H1 (cell line): ENCODE data around the gene RBM34. TPM values are rescaled to one million over a fixed set of nuclear protein-coding genes. Genes with fewer than 3 reads are reported as not detected.
A peak's percentile ranks its signal among the peaks of the same experiment; 100 is the strongest.

Source experiments
- CTCF ChIA-PET: fragments of 300-600 bp; sonication (Branson Sonifier 250); formaldehyde crosslinking; loops from one replicate; lab custom pipeline; 2021; ENCODE audit not compliant: partially characterized antibody; lab: Charles Lee
- POLR2A ChIA-PET: fragments of 300-600 bp; sonication (Branson Sonifier 250); formaldehyde crosslinking; loops from one replicate; lab custom pipeline; 2021; ENCODE audit warnings: inconsistent platforms; ENCODE audit not compliant: partially characterized antibody; lab: Charles Lee
- DNase-seq, 2 experiments: peaks; one replicate each; pipeline versions ENCODE4 v3.0.0 to v3.0.0-alpha.2; 2010 to 2022; ENCODE audit warnings: low spot score in 2 of 2, low read depth in 1 of 2, mixed read lengths in 1 of 2
- FAIRE-seq: peaks from 2 replicates; lab custom pipeline; 2011; peaks lifted over from hg19 to GRCh38; lab: Jason Lieb, UNC
- H2AFZ ChIP-seq: 2 replicates; pipeline ENCODE4 v1.8.1; 2012; ENCODE audit warnings: low read length, inconsistent platforms
- H2AK5ac ChIP-seq: 2 replicates; pipeline ENCODE4 v1.6.1; 2013; ENCODE audit warnings: low read depth, low read length
- H2BK120ac ChIP-seq: replicated peaks from 2 replicates; pipeline ENCODE3; 2013; ENCODE audit warnings: low read depth, low read length, inconsistent platforms
- H2BK12ac ChIP-seq: 2 replicates; pipeline ENCODE4 v1.6.1; 2013; ENCODE audit warnings: low read depth, low read length
- H2BK15ac ChIP-seq: 2 replicates; pipeline ENCODE4 v1.6.1; 2013; ENCODE audit warnings: low read length
- H2BK20ac ChIP-seq: 2 replicates; pipeline ENCODE4 v1.6.1; 2013; ENCODE audit warnings: low read length
- H2BK5ac ChIP-seq: 2 replicates; pipeline ENCODE4 v1.6.1; 2013; ENCODE audit warnings: low read depth, low read length
- H3K14ac ChIP-seq: 2 replicates; pipeline ENCODE4 v1.6.1; 2013; ENCODE audit warnings: inconsistent platforms; ENCODE audit not compliant: insufficient read length
- H3K18ac ChIP-seq: 2 replicates; pipeline ENCODE4 v1.6.1; 2013; ENCODE audit warnings: low read length; ENCODE audit errors: extremely low read depth
- H3K23ac ChIP-seq: 2 replicates; pipeline ENCODE4 v1.6.1; 2013; ENCODE audit warnings: inconsistent platforms; ENCODE audit not compliant: insufficient read length
- H3K23me2 ChIP-seq: 2 replicates; pipeline ENCODE4 v1.6.1; 2013; ENCODE audit warnings: low read depth, low read length
- H3K27ac ChIP-seq: 2 replicates; pipeline ENCODE4 v1.6.1; 2011; ENCODE audit warnings: low read depth, low read length, inconsistent platforms
- H3K27me3 ChIP-seq, 4 experiments: replicated peaks in 1 of 4; 1 replicate in 1 of 4; 2 replicates in 3 of 4; pipeline versions ENCODE4 v1.6.1 to v1.8.1; 2011 to 2013; ENCODE audit warnings: low read length in 3 of 4, mild to moderate bottlenecking in 3 of 4, inconsistent platforms in 2 of 4, mixed read lengths in 2 of 4, moderate library complexity in 1 of 4; ENCODE audit not compliant: control insufficient read depth in 3 of 4, insufficient read depth in 3 of 4; ENCODE audit errors: extremely low read depth in 1 of 4
- H3K36me3 ChIP-seq, 4 experiments: 2 replicates each; pipeline versions ENCODE4 v1.6.1 to v1.8.1; 2011 to 2013; ENCODE audit warnings: mild to moderate bottlenecking in 4 of 4, low read length in 3 of 4, moderate library complexity in 2 of 4, control low read depth in 1 of 4, inconsistent platforms in 1 of 4; ENCODE audit not compliant: insufficient read depth in 4 of 4, control insufficient read depth in 2 of 4
- H3K4ac ChIP-seq: replicated peaks from 2 replicates; pipeline ENCODE3; 2013; ENCODE audit warnings: low read length, low read depth, mixed read lengths, inconsistent platforms; ENCODE audit not compliant: insufficient read length
- H3K4me1 ChIP-seq, 4 experiments: replicated peaks in 1 of 4; 1 replicate in 1 of 4; 2 replicates in 3 of 4; pipeline versions ENCODE4 v1.6.1 to v1.8.1; 2011 to 2013; ENCODE audit warnings: low read length in 3 of 4, inconsistent platforms in 2 of 4, mixed read lengths in 1 of 4; ENCODE audit not compliant: insufficient read depth in 4 of 4, control insufficient read depth in 3 of 4
- H3K4me2 ChIP-seq, 2 experiments: 2 replicates each; pipeline versions ENCODE4 v1.6.1 to v1.8.1; 2011 to 2013; ENCODE audit warnings: low read depth in 2 of 2, low read length in 2 of 2, control low read depth in 1 of 2, inconsistent platforms in 1 of 2, mild to moderate bottlenecking in 1 of 2; ENCODE audit not compliant: insufficient read depth in 1 of 2
- H3K4me3 ChIP-seq, 4 experiments: fragments of 200-600, 300-600 bp in 1 of 4; sonication (generic), shearing (Covaris generic), sonication (Bioruptor Twin) in 1 of 4; 2 replicates each; pipeline versions ENCODE4 v1.5.1 to v1.8.1; 2011 to 2016; ENCODE audit warnings: low read length in 4 of 4, low read depth in 3 of 4, control low read depth in 2 of 4, inconsistent platforms in 2 of 4, mild to moderate bottlenecking in 2 of 4, mixed read lengths in 1 of 4, moderate library complexity in 1 of 4; ENCODE audit not compliant: insufficient read depth in 2 of 4; ENCODE audit errors: extremely low read depth in 1 of 4
- H3K56ac ChIP-seq: replicated peaks from 2 replicates; pipeline ENCODE3; 2013; ENCODE audit warnings: low read depth, mild to moderate bottlenecking, mixed read lengths, low read length, inconsistent platforms; ENCODE audit not compliant: insufficient read length
- H3K79me1 ChIP-seq: 2 replicates; pipeline ENCODE4 v1.6.1; 2013; ENCODE audit warnings: low read depth, low read length, control low read depth
- H3K79me2 ChIP-seq, 2 experiments: 2 replicates each; pipeline versions ENCODE4 v1.6.1 to v1.8.1; 2012 to 2013; ENCODE audit warnings: low read length in 2 of 2, mild to moderate bottlenecking in 2 of 2, inconsistent platforms in 1 of 2; ENCODE audit not compliant: insufficient read depth in 2 of 2, control insufficient read depth in 1 of 2
- H3K9ac ChIP-seq, 4 experiments: replicated peaks in 1 of 4; 1 replicate in 1 of 4; 2 replicates in 3 of 4; pipeline versions ENCODE4 v1.6.1 to v1.8.1; 2011 to 2013; ENCODE audit warnings: low read depth in 3 of 4, low read length in 3 of 4, control low read depth in 2 of 4, mild to moderate bottlenecking in 2 of 4, moderate library complexity in 2 of 4, inconsistent platforms in 1 of 4; ENCODE audit errors: extremely low read depth in 1 of 4
- H3K9me3 ChIP-seq, 2 experiments: 2 replicates each; pipeline versions ENCODE4 v1.6.1 to v1.8.1; 2012 to 2013; ENCODE audit warnings: mild to moderate bottlenecking in 2 of 2, moderate library complexity in 2 of 2, control low read depth in 1 of 2, inconsistent platforms in 1 of 2, low read depth in 1 of 2, low read length in 1 of 2, mixed read lengths in 1 of 2; ENCODE audit not compliant: insufficient read depth in 2 of 2
- H4K20me1 ChIP-seq, 2 experiments: replicated peaks in 1 of 2; 2 replicates each; pipeline versions ENCODE3 to v1.8.1; 2011 to 2013; ENCODE audit warnings: inconsistent platforms in 2 of 2, low read length in 2 of 2, mild to moderate bottlenecking in 1 of 2; ENCODE audit not compliant: insufficient read depth in 2 of 2, control insufficient read depth in 1 of 2
- H4K5ac ChIP-seq: 2 replicates; pipeline ENCODE4 v1.6.1; 2013; ENCODE audit warnings: low read length, low read depth, mixed read lengths, inconsistent platforms; ENCODE audit not compliant: insufficient read length
- H4K8ac ChIP-seq: 2 replicates; pipeline ENCODE4 v1.8.0; 2013; ENCODE audit warnings: mild to moderate bottlenecking, moderate library complexity, low read length, inconsistent platforms; ENCODE audit not compliant: insufficient read depth; ENCODE audit errors: extremely low read depth
- H4K91ac ChIP-seq: replicated peaks from 2 replicates; pipeline ENCODE3; 2013; ENCODE audit warnings: low read length, mixed read lengths, inconsistent platforms; ENCODE audit not compliant: insufficient read length
- ATF3 ChIP-seq: IDR thresholded peaks from 2 replicates; pipeline ENCODE4 v1.6.1; 2011; ENCODE audit warnings: low read depth, mild to moderate bottlenecking, low read length; ENCODE audit not compliant: insufficient read depth
- EZH2 ChIP-seq: fragments of 200-600 bp; sonication (generic); IDR thresholded peaks from 2 replicates; pipeline ENCODE4 v1.7.1; 2012; ENCODE audit warnings: low read depth, mild to moderate bottlenecking, moderate library complexity, low read length, inconsistent platforms; ENCODE audit not compliant: severe bottlenecking
- SIX5 ChIP-seq: IDR thresholded peaks from 2 replicates; pipeline ENCODE4 v1.6.1; 2011; ENCODE audit warnings: mild to moderate bottlenecking, low read depth, low read length
- SP4 ChIP-seq: IDR thresholded peaks from 2 replicates; pipeline ENCODE4 v1.6.1; 2012; ENCODE audit warnings: low read length, inconsistent platforms
- WGBS, 2 experiments: shearing (Covaris generic) in 1 of 2; methylation state at CpG; one replicate each; pipeline versions ENCODE4 v1.1.6 to v1.1.7; 2013 to 2015; ENCODE audit warnings: low lambda C conversion rate in 2 of 2, mixed read lengths in 2 of 2, inconsistent platforms in 1 of 2, low coverage in 1 of 2, missing lambda C conversion rate in 1 of 2; ENCODE audit not compliant: insufficient replicate concordance in 2 of 2, insufficient coverage in 1 of 2, insufficient read length in 1 of 2; ENCODE audit errors: extremely low coverage in 1 of 2, missing lambda C conversion rate in 1 of 2; 5-methylcytosine and 5-hydroxymethylcytosine counted together
- polyA plus RNA-seq, 7 experiments: library from polyadenylated mRNA; depleted of rRNA in 3 of 7; stranded (reverse) in 5 of 7; unstranded in 2 of 7; fragments of >200 nt in 5 of 7; fragments of 200-250 nt in 2 of 7; gene quantifications; 1 replicate in 5 of 7; 2 replicates in 1 of 7; 4 replicates in 1 of 7; pipeline versions ENCODE4 v1.2.1 to v1.2.3, GENCODE V29; 2011 to 2013; ENCODE audit warnings: missing spikeins in 2 of 7, mixed read lengths in 2 of 7
- total RNA-seq: library from RNA; stranded (reverse); fragmentation: NEBNext Ultra II Directional; extraction: Animal tissue kit (Norgen Biotek cat#: 25700); gene quantifications from 2 replicates; pipeline ENCODE4 v1.2.1, GENCODE V29; 2021
- TF ChIP-seq, protein P1 (sequence below), 3 experiments: IDR thresholded peaks; 1 replicate in 2 of 3; 2 replicates in 1 of 3; pipeline versions ENCODE4 v1.5.1 to v1.6.1; 2011; ENCODE audit warnings: low read length in 3 of 3, mild to moderate bottlenecking in 3 of 3, inconsistent platforms in 2 of 3, low read depth in 1 of 3, moderate library complexity in 1 of 3; ENCODE audit not compliant: insufficient read depth in 1 of 3; ENCODE audit errors: control extremely low read depth in 1 of 3
- TF ChIP-seq, protein P2 (sequence below): IDR thresholded peaks from 2 replicates; pipeline ENCODE4 v1.6.1; 2012; ENCODE audit warnings: low read length, inconsistent platforms

The RBM34 gene
- total and polyA plus RNA-seq, 2 of the 8 experiments (the other 6 are each of a cell fraction or from before 2014, with no cell fraction given), result 18.8 to 108 TPM

DNA sequence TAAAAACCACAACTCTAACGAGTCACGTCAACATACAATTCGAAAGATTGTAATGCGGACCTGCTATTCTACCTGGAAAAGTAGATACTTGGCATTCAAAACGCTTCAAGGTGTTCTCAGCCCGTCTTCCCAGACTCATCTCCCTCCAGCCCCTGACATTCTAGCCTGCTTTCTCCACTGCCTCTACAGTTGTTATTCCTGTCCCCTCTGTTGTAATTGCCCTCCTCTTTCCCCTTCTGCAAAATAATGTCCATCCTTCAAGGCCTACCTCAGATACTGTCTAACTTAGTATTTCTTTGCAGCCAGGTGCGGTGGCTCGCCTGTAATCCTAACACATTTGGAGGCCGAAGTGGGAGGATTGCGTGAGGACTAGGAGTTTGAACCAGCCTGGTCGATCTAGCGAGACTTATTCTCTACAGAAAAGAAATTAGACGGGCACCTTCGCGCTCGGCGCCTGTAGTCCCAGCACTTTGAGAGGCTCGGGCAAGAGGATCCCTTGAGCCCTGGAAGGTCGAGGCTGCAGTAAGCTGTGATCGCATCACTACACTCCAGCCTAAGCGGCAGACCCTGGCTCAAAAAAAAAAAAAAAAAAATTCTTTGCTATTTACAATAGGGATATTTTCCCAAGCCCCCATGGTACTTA, 756 bp upstream of the RBM34 start:
- no peak for DNase-seq
- TF ChIP-seq ATF3 (no peak), SIX5 (no peak), EZH2 (no peak), SP4 (no peak)
- TF ChIP-seq, protein P1, sequence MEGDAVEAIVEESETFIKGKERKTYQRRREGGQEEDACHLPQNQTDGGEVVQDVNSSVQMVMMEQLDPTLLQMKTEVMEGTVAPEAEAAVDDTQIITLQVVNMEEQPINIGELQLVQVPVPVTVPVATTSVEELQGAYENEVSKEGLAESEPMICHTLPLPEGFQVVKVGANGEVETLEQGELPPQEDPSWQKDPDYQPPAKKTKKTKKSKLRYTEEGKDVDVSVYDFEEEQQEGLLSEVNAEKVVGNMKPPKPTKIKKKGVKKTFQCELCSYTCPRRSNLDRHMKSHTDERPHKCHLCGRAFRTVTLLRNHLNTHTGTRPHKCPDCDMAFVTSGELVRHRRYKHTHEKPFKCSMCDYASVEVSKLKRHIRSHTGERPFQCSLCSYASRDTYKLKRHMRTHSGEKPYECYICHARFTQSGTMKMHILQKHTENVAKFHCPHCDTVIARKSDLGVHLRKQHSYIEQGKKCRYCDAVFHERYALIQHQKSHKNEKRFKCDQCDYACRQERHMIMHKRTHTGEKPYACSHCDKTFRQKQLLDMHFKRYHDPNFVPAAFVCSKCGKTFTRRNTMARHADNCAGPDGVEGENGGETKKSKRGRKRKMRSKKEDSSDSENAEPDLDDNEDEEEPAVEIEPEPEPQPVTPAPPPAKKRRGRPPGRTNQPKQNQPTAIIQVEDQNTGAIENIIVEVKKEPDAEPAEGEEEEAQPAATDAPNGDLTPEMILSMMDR (IDR thresholded peaks at IDR 0.05; ENCODE audit: control extremely low read depth in 1 of 3, insufficient read depth in 1 of 3, low read depth in 1 of 3, low read length in 3 of 3), result no peak
- TF ChIP-seq, protein P2, sequence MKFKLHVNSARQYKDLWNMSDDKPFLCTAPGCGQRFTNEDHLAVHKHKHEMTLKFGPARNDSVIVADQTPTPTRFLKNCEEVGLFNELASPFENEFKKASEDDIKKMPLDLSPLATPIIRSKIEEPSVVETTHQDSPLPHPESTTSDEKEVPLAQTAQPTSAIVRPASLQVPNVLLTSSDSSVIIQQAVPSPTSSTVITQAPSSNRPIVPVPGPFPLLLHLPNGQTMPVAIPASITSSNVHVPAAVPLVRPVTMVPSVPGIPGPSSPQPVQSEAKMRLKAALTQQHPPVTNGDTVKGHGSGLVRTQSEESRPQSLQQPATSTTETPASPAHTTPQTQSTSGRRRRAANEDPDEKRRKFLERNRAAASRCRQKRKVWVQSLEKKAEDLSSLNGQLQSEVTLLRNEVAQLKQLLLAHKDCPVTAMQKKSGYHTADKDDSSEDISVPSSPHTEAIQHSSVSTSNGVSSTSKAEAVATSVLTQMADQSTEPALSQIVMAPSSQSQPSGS, result no peak; the same call in 1 of the 2 replicates

More for the DNA sequence above, 756 bp upstream of the RBM34 start:
- ChIA-PET CTCF (interaction anchor here (0.6 kb wide), 1 partner anchor 9 kb away, joined by 3 read pairs; no protein-coding TSS in a partner anchor), POLR2A (interaction anchor here (0.6 to 1.8 kb wide), 12 partner anchors 13 to 1920 kb away, joined by 3 to 13 read pairs (median 4); partner anchors contain the start of gene TOMM20)
- no peak overlapping the region for H4K5ac ChIP-seq
- no peak overlapping the region for H3K23ac ChIP-seq
- no peak overlapping the region for H3K18ac ChIP-seq
- H2BK12ac ChIP-seq, result no peak overlapping the region
- no peak overlapping the region for H3K56ac ChIP-seq
- WGBS, 2 experiments, result 66% methylated on average over 21 of the region's 21 CpGs; no CpG with 5 or more reads in 1 of the 2 experiments
- H3K4ac ChIP-seq, result no peak overlapping the region
- H3K9me3 ChIP-seq, result no peaks in the 10 kb centered on the region
- peak overlapping the region; percentile 96; the same call in 1 of the 2 replicates for H2BK5ac ChIP-seq
- no peaks in the 10 kb centered on the region; the same call in 1 of the 2 replicates for H3K79me1 ChIP-seq
- H2BK120ac ChIP-seq, result no peak overlapping the region
- H3K4me3 ChIP-seq, result peak overlapping the region; percentile 81 to 99 (median 94)
- H2AK5ac ChIP-seq, result no peak overlapping the region
- peak overlapping the region; percentile 63 to 94 for H3K4me2 ChIP-seq
- H4K20me1 ChIP-seq, result peaks cover 0 to 2% of the 10 kb centered on the region in 2 experiments
- no peaks in the 10 kb centered on the region for H3K27me3 ChIP-seq
- peaks cover 0 to 4% (median 1%) of the 10 kb centered on the region in 4 experiments; a peak in 4 of 7 replicates for H3K4me1 ChIP-seq
- H3K36me3 ChIP-seq, result peaks cover 10 to 23% (median 16%) of the 10 kb centered on the region in 4 experiments
- no peak for FAIRE-seq
- H3K23me2 ChIP-seq, result peaks cover 6% of the 10 kb centered on the region
- H3K9ac ChIP-seq, result peak overlapping the region in 3 of 4 experiments; percentile 95 to 96 (median 96); a peak in 6 of 7 replicates
- no peak overlapping the region for H4K91ac ChIP-seq
- H4K8ac ChIP-seq, result no peak overlapping the region
- peak overlapping the region; percentile 99 for H2AFZ ChIP-seq
- H2BK20ac ChIP-seq, result no peak overlapping the region
- no peak overlapping the region for H2BK15ac ChIP-seq
- peaks cover 0 to 22% of the 10 kb centered on the region in 2 experiments; a peak in 2 of 4 replicates for H3K79me2 ChIP-seq
- H3K27ac ChIP-seq, result peak overlapping the region; percentile 82
- no peak overlapping the region for H3K14ac ChIP-seq
